IPS-20b (cell line): ENCODE results near the gene TCF12.

Experiments used
- H3K27ac ChIP-seq: one replicate; pipeline ENCODE4 v1.5.1; 2013; ENCODE audit warnings: low read length
- H3K27me3 ChIP-seq: 2 replicates; pipeline ENCODE4 v1.6.1; 2013; ENCODE audit warnings: mild to moderate bottlenecking, low read length, inconsistent platforms; ENCODE audit not compliant: insufficient read depth
- H3K36me3 ChIP-seq: 2 replicates; pipeline ENCODE4 v1.6.1; 2013; ENCODE audit warnings: low read depth, mild to moderate bottlenecking, inconsistent platforms, low read length, moderate library complexity; ENCODE audit not compliant: insufficient read depth
- H3K4me1 ChIP-seq: 2 replicates; pipeline ENCODE4 v1.6.1; 2013; ENCODE audit warnings: mild to moderate bottlenecking, control low read depth, inconsistent platforms, low read length, moderate library complexity; ENCODE audit not compliant: insufficient read depth
- H3K4me3 ChIP-seq: 2 replicates; pipeline ENCODE4 v1.5.1; 2013; ENCODE audit warnings: mild to moderate bottlenecking, low read length, inconsistent platforms
- H3K9ac ChIP-seq: 2 replicates; pipeline ENCODE4 v1.6.1; 2013; ENCODE audit warnings: low read depth, mild to moderate bottlenecking, inconsistent platforms, low read length, moderate library complexity
- H3K9me3 ChIP-seq: 2 replicates; pipeline ENCODE4 v1.6.1; 2013; ENCODE audit warnings: mild to moderate bottlenecking, low read depth, low read length, inconsistent platforms; ENCODE audit not compliant: insufficient read depth

Gene TCF12

GRCh38 chr15:57028176-57028575 lies 109.7 kb downstream of the TCF12 start:
- H3K9me3 ChIP-seq: peaks cover 7% of the 10 kb centered on the region
- no peak overlapping the region for H3K4me3 ChIP-seq
- peaks cover 16% of the 10 kb centered on the region for H3K4me1 ChIP-seq
- no peak overlapping the region for H3K27ac ChIP-seq
- no peak overlapping the region for H3K9ac ChIP-seq
- no peaks in the 10 kb centered on the region for H3K36me3 ChIP-seq
- H3K27me3 ChIP-seq: no peaks in the 10 kb centered on the region

GRCh38 chr15:57030011-57030410 lies 111.6 kb downstream of the TCF12 start:
- Histone ChIP-seq H3K27ac (no peak overlapping the region), H3K36me3 (no peaks in the 10 kb centered on the region), H3K9me3 (no peaks in the 10 kb centered on the region), H3K9ac (no peak overlapping the region), H3K27me3 (no peaks in the 10 kb centered on the region), H3K4me3 (no peak overlapping the region), H3K4me1 (peaks cover 24% of the 10 kb centered on the region)

GRCh38 chr15:57031082-57031481 lies 112.6 kb downstream of the TCF12 start:
- Histone ChIP-seq H3K9me3 (no peaks in the 10 kb centered on the region), H3K36me3 (no peaks in the 10 kb centered on the region), H3K9ac (no peak overlapping the region), H3K27ac (no peak overlapping the region), H3K4me3 (no peak overlapping the region), H3K27me3 (no peaks in the 10 kb centered on the region), H3K4me1 (peaks cover 29% of the 10 kb centered on the region)

- no peaks in the 10 kb centered on the region for H3K27me3 ChIP-seq
- H3K9me3 ChIP-seq: no peaks in the 10 kb centered on the region
- H3K27ac ChIP-seq: no peak overlapping the region
- H3K4me3 ChIP-seq: no peak overlapping the region
- peaks cover 32% of the 10 kb centered on the region for H3K4me1 ChIP-seq
- H3K36me3 ChIP-seq: no peaks in the 10 kb centered on the region
- H3K9ac ChIP-seq: no peak overlapping the region
Observed at GRCh38 chr15:57031605-57032004, 113.2 kb downstream of the TCF12 start.

- Histone ChIP-seq H3K4me3 (no peak overlapping the region), H3K9me3 (no peaks in the 10 kb centered on the region), H3K27ac (no peak overlapping the region), H3K27me3 (no peaks in the 10 kb centered on the region), H3K4me1 (peaks cover 32% of the 10 kb centered on the region), H3K36me3 (no peaks in the 10 kb centered on the region), H3K9ac (no peak overlapping the region)
Observed at GRCh38 chr15:57032338-57032737, 113.9 kb downstream of the TCF12 start.

- Histone ChIP-seq H3K27me3 (no peaks in the 10 kb centered on the region), H3K9me3 (no peaks in the 10 kb centered on the region), H3K4me3 (no peak overlapping the region), H3K4me1 (peaks cover 36% of the 10 kb centered on the region), H3K9ac (no peak overlapping the region), H3K36me3 (no peaks in the 10 kb centered on the region), H3K27ac (no peak overlapping the region)
Observed at GRCh38 chr15:57033715-57034439, 115.4 kb downstream of the TCF12 start.

GRCh38 chr15:57034613-57035012 lies 116.2 kb downstream of the TCF12 start:
- no peak overlapping the region for H3K4me3 ChIP-seq
- H3K36me3 ChIP-seq: no peaks in the 10 kb centered on the region
- no peak overlapping the region for H3K27ac ChIP-seq
- H3K4me1 ChIP-seq: peaks cover 43% of the 10 kb centered on the region
- H3K9me3 ChIP-seq: no peaks in the 10 kb centered on the region
- no peaks in the 10 kb centered on the region for H3K27me3 ChIP-seq
- no peak overlapping the region for H3K9ac ChIP-seq

- no peaks in the 10 kb centered on the region for H3K27me3 ChIP-seq
- no peaks in the 10 kb centered on the region for H3K9me3 ChIP-seq
- no peak overlapping the region for H3K27ac ChIP-seq
- H3K4me1 ChIP-seq: peaks cover 50% of the 10 kb centered on the region
- no peak overlapping the region for H3K9ac ChIP-seq
- H3K4me3 ChIP-seq: no peak overlapping the region
- no peaks in the 10 kb centered on the region for H3K36me3 ChIP-seq
Observed at GRCh38 chr15:57035664-57036063, 117.2 kb downstream of the TCF12 start.

- H3K4me3 ChIP-seq: no peak overlapping the region
- H3K27me3 ChIP-seq: no peaks in the 10 kb centered on the region
- H3K36me3 ChIP-seq: no peaks in the 10 kb centered on the region
- no peak overlapping the region for H3K27ac ChIP-seq
- H3K9me3 ChIP-seq: no peaks in the 10 kb centered on the region
- no peak overlapping the region for H3K9ac ChIP-seq
- peaks cover 51% of the 10 kb centered on the region for H3K4me1 ChIP-seq
Observed at GRCh38 chr15:57036352-57036751, 117.9 kb downstream of the TCF12 start.

GRCh38 chr15:57037548-57037947 lies 119.1 kb downstream of the TCF12 start:
- Histone ChIP-seq H3K27me3 (no peaks in the 10 kb centered on the region), H3K27ac (no peak overlapping the region), H3K9ac (no peak overlapping the region), H3K9me3 (no peaks in the 10 kb centered on the region), H3K4me3 (no peak overlapping the region), H3K36me3 (no peaks in the 10 kb centered on the region), H3K4me1 (peaks cover 49% of the 10 kb centered on the region)

- no peaks in the 10 kb centered on the region for H3K27me3 ChIP-seq
- no peaks in the 10 kb centered on the region for H3K36me3 ChIP-seq
- H3K27ac ChIP-seq: no peak overlapping the region
- peaks cover 49% of the 10 kb centered on the region for H3K4me1 ChIP-seq
- no peak overlapping the region for H3K9ac ChIP-seq
- no peak overlapping the region for H3K4me3 ChIP-seq
- no peaks in the 10 kb centered on the region for H3K9me3 ChIP-seq
Observed at GRCh38 chr15:57038040-57038439, 119.6 kb downstream of the TCF12 start.

GRCh38 chr15:57038496-57038895 lies 120.1 kb downstream of the TCF12 start:
- Histone ChIP-seq H3K4me3 (no peak overlapping the region), H3K9me3 (no peaks in the 10 kb centered on the region), H3K36me3 (no peaks in the 10 kb centered on the region), H3K4me1 (peaks cover 46% of the 10 kb centered on the region), H3K27ac (no peak overlapping the region), H3K27me3 (no peaks in the 10 kb centered on the region), H3K9ac (no peak overlapping the region)
